H54 (cell line): ENCODE data around the gene AADAC.
A peak's percentile ranks its signal among the peaks of the same experiment; 100 is the strongest.
"Not testable (repeated sequence)": the region's sequence is repeated elsewhere in the genome, so short reads cannot be mapped to it uniquely, and the experiment has no call there.

ENCODE experiments used
- DNase-seq: peaks from one replicate; pipeline ENCODE4 v3.0.0; 2011; ENCODE audit warnings: low spot score, mixed read lengths; ENCODE audit not compliant: insufficient read length
- FAIRE-seq: peaks from 3 replicates; lab custom pipeline; 2011; peaks lifted over from hg19 to GRCh38; lab: Jason Lieb, UNC
- POLR2A ChIP-seq: IDR thresholded peaks from 2 replicates; pipeline ENCODE4 v1.6.1; 2011; ENCODE audit warnings: low read depth, mild to moderate bottlenecking, low read length

Gene AADAC

GRCh38 chr3:151816091-151816604 is 2.2 kb downstream of the AADAC start:
- DNase-seq, result peak; percentile 25
- no peak for TF ChIP-seq POLR2A
- FAIRE-seq, result peak; percentile 94

- DNase-seq, result no peak
- FAIRE-seq, result no peak
- TF ChIP-seq POLR2A, result no peak
Measured at GRCh38 chr3:151817473-151817872, 3.6 kb downstream of the AADAC start.

- FAIRE-seq (peak; percentile 15), DNase-seq (no peak)
- TF ChIP-seq POLR2A, result no peak
Measured at GRCh38 chr3:151818361-151818760, 4.4 kb downstream of the AADAC start.

GRCh38 chr3:151819910-151820309 is 6.0 kb downstream of the AADAC start:
- no peak for FAIRE-seq
- DNase-seq, result no peak
- TF ChIP-seq POLR2A, result no peak

- DNase-seq, result no peak
- TF ChIP-seq POLR2A, result no peak
- FAIRE-seq, result no peak
Measured at GRCh38 chr3:151827816-151828215, 13.9 kb downstream of the AADAC start.

- no peak for TF ChIP-seq POLR2A
- DNase-seq, result no peak
- peak; percentile 78 for FAIRE-seq
Measured at GRCh38 chr3:151835751-151836525, 22.0 kb downstream of the AADAC start.

GRCh38 chr3:151837057-151837456 is 23.1 kb downstream of the AADAC start:
- TF ChIP-seq POLR2A, result no peak
- FAIRE-seq, result peak; percentile 96
- DNase-seq, result peak; percentile 27

- no peak for TF ChIP-seq POLR2A
- no peak for DNase-seq
- peak; percentile 90 for FAIRE-seq
Measured at GRCh38 chr3:151838574-151839312, 24.8 kb downstream of the AADAC start.

- DNase-seq (no peak), FAIRE-seq (no peak)
- TF ChIP-seq POLR2A, result no peak
Measured at GRCh38 chr3:151839313-151839631, 25.4 kb downstream of the AADAC start.

- no peak for DNase-seq
- peak; percentile 72 for FAIRE-seq
- no peak for TF ChIP-seq POLR2A
Measured at GRCh38 chr3:151841801-151842200, 27.9 kb downstream of the AADAC start.

- no peak for TF ChIP-seq POLR2A
Measured at GRCh38 chr3:151843275-151843674, 29.4 kb downstream of the AADAC start.

GRCh38 chr3:151845306-151845905 is 31.5 kb downstream of the AADAC start:
- FAIRE-seq, result no peak
- TF ChIP-seq POLR2A, result no peak
- no peak for DNase-seq

More at GRCh38 chr3:151843275-151843674, 29.4 kb downstream of the AADAC start:
- no peak for DNase-seq
- FAIRE-seq, result no peak

GRCh38 chr3:151850065-151850464 is 36.1 kb downstream of the AADAC start:
- FAIRE-seq, DNase-seq: not testable (repeated sequence)
